ENCODE data around the gene ARHGAP18.

The ARHGAP18 gene

DNA sequence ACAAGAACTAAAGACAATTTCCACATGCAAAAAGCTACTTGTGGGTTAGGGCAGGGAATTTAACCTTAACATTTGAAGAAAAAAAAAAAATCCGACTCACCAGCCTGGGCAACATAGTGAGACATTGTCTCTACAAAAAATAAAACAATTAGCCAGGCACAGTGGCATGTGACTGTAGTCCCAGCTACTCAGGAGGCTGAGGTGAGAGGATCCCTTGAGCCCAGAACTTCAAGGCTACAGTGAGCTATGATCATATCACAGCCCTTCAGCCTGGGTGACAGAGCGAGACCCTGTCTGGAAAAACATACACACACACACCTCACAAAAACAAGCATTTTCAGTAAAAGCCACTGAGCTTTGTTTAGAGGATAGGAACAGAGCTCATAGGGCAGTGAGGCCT, 56.2 kb downstream of the ARHGAP18 start:
- Histone ChIP-seq H3K4me1 (ENCODE audit: control insufficient read depth, insufficient read depth, low read length) (no peaks in the 10 kb centered on the region), H3K9ac (ENCODE audit: low read length) (no peak overlapping the region), H3K36me3 (ENCODE audit: control insufficient read depth, insufficient read depth, low read length) (no peaks in the 10 kb centered on the region), H3K4me3 (ENCODE audit: low read depth, low read length) (no peak overlapping the region), H3K9me3 (ENCODE audit: control insufficient read depth, insufficient read depth, low read depth, low read length) (no peaks in the 10 kb centered on the region), H3K27ac (ENCODE audit: low read depth, low read length) (no peak overlapping the region), H3K27me3 (ENCODE audit: control insufficient read depth, insufficient read depth, low read length) (no peaks in the 10 kb centered on the region)

DNA sequence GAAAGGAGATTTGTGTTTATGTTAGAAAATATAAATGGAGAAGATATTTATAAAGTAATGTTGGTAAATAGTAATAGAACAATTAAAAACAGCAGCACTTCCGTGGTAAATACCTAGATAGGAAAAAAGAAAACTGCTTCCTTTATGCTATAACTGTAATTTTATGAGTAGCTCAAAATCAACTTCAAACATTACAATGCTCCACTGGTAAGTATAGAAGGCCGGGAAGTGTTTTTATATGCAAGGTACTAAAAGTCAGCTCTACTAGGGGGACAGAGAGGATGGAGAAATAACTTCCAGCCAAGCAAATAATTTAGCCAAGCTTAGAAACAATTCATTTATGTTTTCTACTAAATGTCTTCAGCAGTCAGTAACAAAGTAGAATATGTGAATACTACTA, 56.7 kb downstream of the ARHGAP18 start:
- no peaks in the 10 kb centered on the region for H3K9me3 ChIP-seq (ENCODE audit: control insufficient read depth, insufficient read depth, low read depth, low read length)
- H3K4me3 ChIP-seq (ENCODE audit: low read depth, low read length), result no peak overlapping the region
- H3K27me3 ChIP-seq (ENCODE audit: control insufficient read depth, insufficient read depth, low read length), result no peaks in the 10 kb centered on the region
- H3K27ac ChIP-seq (ENCODE audit: low read depth, low read length), result no peak overlapping the region
- H3K9ac ChIP-seq (ENCODE audit: low read length), result no peak overlapping the region
- H3K4me1 ChIP-seq (ENCODE audit: control insufficient read depth, insufficient read depth, low read length), result no peaks in the 10 kb centered on the region
- H3K36me3 ChIP-seq (ENCODE audit: control insufficient read depth, insufficient read depth, low read length), result no peaks in the 10 kb centered on the region

DNA sequence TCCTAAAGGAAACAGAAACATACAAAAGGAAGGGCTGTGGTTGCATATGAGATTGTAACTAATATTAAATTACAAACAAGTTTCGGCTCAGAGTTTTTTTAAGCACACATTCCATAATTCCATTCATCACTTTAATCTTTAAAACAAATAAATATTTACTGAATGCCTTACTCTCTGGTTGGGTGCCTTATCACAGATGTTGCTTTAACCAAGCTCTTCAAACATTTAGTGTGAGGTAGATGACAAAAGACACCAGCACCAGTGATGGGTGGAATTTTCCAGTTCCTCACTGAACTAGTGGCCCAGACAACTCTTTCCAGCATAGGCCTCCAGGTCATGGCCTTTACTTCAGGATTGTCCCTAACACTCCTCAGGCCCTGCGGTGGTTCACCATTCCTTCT, 58.7 kb downstream of the ARHGAP18 start:
- Histone ChIP-seq H3K9ac (ENCODE audit: low read length) (no peak overlapping the region), H3K27me3 (ENCODE audit: control insufficient read depth, insufficient read depth, low read length) (no peaks in the 10 kb centered on the region), H3K36me3 (ENCODE audit: control insufficient read depth, insufficient read depth, low read length) (no peaks in the 10 kb centered on the region), H3K4me1 (ENCODE audit: control insufficient read depth, insufficient read depth, low read length) (no peaks in the 10 kb centered on the region), H3K4me3 (ENCODE audit: low read depth, low read length) (no peak overlapping the region), H3K27ac (ENCODE audit: low read depth, low read length) (no peak overlapping the region), H3K9me3 (ENCODE audit: control insufficient read depth, insufficient read depth, low read depth, low read length) (no peaks in the 10 kb centered on the region)

DNA sequence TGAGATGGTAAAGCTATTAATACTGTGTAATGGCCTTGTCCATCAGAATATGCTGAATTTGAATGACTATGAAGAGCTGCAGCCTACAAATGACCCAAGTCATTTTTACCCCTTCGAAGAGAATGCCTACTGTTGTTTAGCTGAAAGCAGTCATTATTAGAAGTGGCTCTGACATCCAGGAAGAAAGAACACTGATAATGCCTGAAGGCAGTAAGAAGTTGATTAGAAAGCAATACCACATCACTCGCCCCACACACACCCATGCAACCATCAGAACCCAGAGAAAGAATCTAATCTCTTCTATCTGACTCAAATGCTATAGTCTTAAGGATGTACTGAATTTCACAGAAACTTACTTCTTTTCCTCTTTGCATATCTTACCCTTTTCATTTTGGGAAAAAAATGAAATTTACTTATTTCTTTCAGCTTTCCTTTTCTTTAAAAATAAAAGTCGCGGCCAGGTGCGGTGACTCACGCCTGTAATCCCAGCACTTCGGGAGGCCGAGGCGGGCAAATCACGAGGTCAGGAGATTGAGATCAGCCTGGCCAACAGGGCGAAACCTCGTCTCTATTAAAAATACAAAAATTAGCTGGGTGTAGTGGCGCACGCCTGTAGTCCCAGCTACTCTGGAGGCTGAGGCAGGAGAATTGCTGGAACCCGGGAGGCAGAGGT, 61.0 kb downstream of the ARHGAP18 start:
- Histone ChIP-seq H3K36me3 (ENCODE audit: control insufficient read depth, insufficient read depth, low read length) (no peaks in the 10 kb centered on the region), H3K4me1 (ENCODE audit: control insufficient read depth, insufficient read depth, low read length) (peaks cover 21% of the 10 kb centered on the region), H3K27me3 (ENCODE audit: control insufficient read depth, insufficient read depth, low read length) (no peaks in the 10 kb centered on the region), H3K9ac (ENCODE audit: low read length) (no peak overlapping the region), H3K4me3 (ENCODE audit: low read depth, low read length) (no peak overlapping the region), H3K9me3 (ENCODE audit: control insufficient read depth, insufficient read depth, low read depth, low read length) (no peaks in the 10 kb centered on the region), H3K27ac (ENCODE audit: low read depth, low read length) (no peak overlapping the region)

DNA sequence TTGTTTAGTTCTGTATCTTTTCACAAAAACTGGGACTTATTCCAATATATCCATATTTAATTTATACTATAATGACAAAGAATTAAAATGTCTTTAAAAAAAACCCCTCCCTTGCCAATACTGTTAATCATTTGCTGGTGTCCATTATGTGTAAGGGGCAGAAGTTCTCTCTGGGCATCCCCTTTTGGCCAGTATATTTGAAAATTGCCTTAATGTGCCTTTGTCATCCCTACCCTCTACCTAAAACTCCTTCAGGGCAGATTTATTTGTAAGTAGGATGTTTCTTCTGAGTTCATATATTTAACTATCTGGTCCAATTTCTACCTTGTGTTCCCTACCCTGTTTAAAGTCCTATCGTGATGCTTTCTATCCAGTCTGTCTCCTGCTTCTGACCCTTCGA, 62.9 kb downstream of the ARHGAP18 start:
- Histone ChIP-seq H3K27me3 (ENCODE audit: control insufficient read depth, insufficient read depth, low read length) (no peaks in the 10 kb centered on the region), H3K9me3 (ENCODE audit: control insufficient read depth, insufficient read depth, low read depth, low read length) (no peaks in the 10 kb centered on the region), H3K27ac (ENCODE audit: low read depth, low read length) (no peak overlapping the region), H3K4me1 (ENCODE audit: control insufficient read depth, insufficient read depth, low read length) (peaks cover 28% of the 10 kb centered on the region), H3K36me3 (ENCODE audit: control insufficient read depth, insufficient read depth, low read length) (no peaks in the 10 kb centered on the region), H3K9ac (ENCODE audit: low read length) (no peak overlapping the region), H3K4me3 (ENCODE audit: low read depth, low read length) (no peak overlapping the region)

DNA sequence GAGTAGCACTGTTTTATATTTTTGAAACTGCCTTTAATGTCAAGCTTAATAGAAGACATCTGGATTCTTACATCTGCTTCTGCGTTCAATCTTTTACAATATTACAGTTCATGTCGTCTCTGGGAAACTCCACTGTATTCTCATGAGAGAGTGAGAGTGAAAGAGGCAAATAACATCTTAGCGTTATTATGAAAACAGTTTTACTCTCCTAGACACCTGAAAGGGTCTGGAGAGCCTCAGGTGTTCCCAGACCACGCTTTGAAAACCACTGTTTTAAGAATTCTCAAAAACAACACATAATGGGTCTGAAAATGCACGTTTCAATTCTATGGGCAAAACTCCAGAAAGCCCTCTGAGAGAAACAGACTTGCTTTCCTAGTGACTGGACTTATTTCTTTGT, 63.3 kb downstream of the ARHGAP18 start:
- Histone ChIP-seq H3K9ac (ENCODE audit: low read length) (no peak overlapping the region), H3K27me3 (ENCODE audit: control insufficient read depth, insufficient read depth, low read length) (no peaks in the 10 kb centered on the region), H3K27ac (ENCODE audit: low read depth, low read length) (no peak overlapping the region), H3K4me1 (ENCODE audit: control insufficient read depth, insufficient read depth, low read length) (peaks cover 28% of the 10 kb centered on the region), H3K4me3 (ENCODE audit: low read depth, low read length) (no peak overlapping the region), H3K36me3 (ENCODE audit: control insufficient read depth, insufficient read depth, low read length) (no peaks in the 10 kb centered on the region), H3K9me3 (ENCODE audit: control insufficient read depth, insufficient read depth, low read depth, low read length) (no peaks in the 10 kb centered on the region)

DNA sequence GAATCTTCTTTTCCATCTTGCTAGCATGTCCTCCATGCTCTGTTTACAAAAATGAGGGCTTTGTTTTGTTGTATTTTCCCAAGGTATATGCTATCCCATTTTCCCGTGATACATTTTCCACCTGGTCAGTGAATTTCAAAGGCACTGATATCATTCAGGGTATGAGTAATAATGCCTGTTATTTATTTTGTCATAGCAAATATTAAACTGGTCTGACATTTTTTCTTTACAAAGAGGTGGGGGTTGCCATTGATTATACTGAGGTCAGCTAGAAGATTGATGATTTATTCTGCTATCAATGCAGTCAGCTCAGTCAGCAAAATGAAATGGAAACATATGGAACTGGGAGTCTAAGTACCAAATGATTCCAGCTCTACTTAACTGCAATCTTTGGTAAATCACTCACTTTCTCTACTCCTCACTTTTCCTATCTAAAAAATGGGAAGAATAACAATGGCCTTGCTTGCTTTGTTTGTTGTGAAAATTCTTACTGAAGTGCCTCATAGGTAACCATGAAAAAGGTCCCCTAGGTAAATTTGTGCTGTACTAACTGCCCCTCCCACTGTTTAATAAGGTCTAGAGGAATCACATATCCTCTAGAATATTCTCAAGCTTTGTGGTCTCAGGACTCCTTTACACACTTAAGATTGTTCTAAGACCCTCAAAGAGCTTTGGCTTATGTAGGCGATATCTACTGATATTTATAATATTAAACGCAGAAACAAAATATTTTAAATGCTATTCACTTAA, 64.0 kb downstream of the ARHGAP18 start:
- Histone ChIP-seq H3K9me3 (ENCODE audit: control insufficient read depth, insufficient read depth, low read depth, low read length) (no peaks in the 10 kb centered on the region), H3K4me1 (ENCODE audit: control insufficient read depth, insufficient read depth, low read length) (peaks cover 28% of the 10 kb centered on the region), H3K4me3 (ENCODE audit: low read depth, low read length) (no peak overlapping the region), H3K27ac (ENCODE audit: low read depth, low read length) (no peak overlapping the region), H3K9ac (ENCODE audit: low read length) (no peak overlapping the region), H3K27me3 (ENCODE audit: control insufficient read depth, insufficient read depth, low read length) (no peaks in the 10 kb centered on the region), H3K36me3 (ENCODE audit: control insufficient read depth, insufficient read depth, low read length) (no peaks in the 10 kb centered on the region)

DNA sequence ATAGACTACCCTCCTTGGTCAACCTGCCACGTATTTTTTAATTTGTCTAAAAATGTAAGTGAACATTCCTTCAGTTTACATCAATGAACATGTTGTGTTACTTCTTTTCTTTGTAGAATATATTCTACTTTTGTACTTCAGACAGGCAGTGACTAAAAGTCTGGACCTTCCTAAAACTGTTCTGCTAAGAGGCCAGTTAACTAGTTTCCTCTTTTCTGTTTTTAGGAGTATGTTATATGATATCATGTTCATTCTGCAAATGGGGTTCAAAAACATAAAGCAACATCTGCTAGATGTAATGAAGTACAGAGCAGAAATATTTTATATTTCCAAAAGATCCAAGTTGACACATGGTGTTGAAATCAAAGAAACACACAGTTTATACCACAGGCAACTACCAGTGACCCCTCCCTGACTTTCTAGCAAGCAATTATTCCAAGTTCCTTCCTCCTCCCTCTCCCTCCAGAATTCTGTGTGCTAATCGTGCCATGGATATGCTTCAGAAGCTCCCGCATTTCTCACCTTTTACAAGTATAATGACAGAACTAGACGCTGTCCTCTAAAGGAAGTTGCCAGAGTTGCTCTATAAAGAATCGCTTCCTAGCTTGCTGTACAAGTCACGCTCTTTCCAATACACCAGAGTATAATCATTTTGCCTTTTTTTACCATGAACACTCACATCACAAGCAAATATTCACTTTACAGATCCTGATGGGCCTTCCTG, 64.7 kb downstream of the ARHGAP18 start:
- Histone ChIP-seq H3K4me1 (ENCODE audit: control insufficient read depth, insufficient read depth, low read length) (peaks cover 28% of the 10 kb centered on the region), H3K9ac (ENCODE audit: low read length) (no peak overlapping the region), H3K9me3 (ENCODE audit: control insufficient read depth, insufficient read depth, low read depth, low read length) (no peaks in the 10 kb centered on the region), H3K27me3 (ENCODE audit: control insufficient read depth, insufficient read depth, low read length) (no peaks in the 10 kb centered on the region), H3K27ac (ENCODE audit: low read depth, low read length) (no peak overlapping the region; the same call in 1 of the 2 replicates), H3K4me3 (ENCODE audit: low read depth, low read length) (no peak overlapping the region), H3K36me3 (ENCODE audit: control insufficient read depth, insufficient read depth, low read length) (no peaks in the 10 kb centered on the region)

DNA sequence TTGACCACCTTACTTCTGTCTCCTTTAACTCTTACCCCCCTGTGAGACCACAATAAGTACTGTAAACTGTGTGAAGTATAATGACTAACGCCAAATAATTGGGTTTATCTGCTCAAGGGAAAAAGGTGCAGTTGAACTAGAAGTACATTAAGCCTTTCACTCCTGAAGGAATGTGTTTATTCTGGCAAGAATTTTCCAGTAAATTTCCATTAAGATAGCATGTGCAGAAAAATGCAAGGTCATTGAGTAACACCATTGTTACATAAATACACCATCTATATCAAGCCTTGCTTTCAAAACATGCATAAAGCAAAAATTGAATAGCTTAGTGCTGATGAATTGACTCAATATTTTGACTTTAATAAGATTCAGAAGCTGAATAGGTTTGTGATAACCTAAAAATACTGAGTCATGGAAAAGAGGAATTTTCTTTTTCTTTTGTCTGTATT, 65.4 kb downstream of the ARHGAP18 start:
- H3K9ac ChIP-seq (ENCODE audit: low read length), result no peak overlapping the region
- H3K9me3 ChIP-seq (ENCODE audit: control insufficient read depth, insufficient read depth, low read depth, low read length), result no peaks in the 10 kb centered on the region
- H3K36me3 ChIP-seq (ENCODE audit: control insufficient read depth, insufficient read depth, low read length), result no peaks in the 10 kb centered on the region
- no peak overlapping the region for H3K4me3 ChIP-seq (ENCODE audit: low read depth, low read length)
- no peak overlapping the region; the same call in 1 of the 2 replicates for H3K27ac ChIP-seq (ENCODE audit: low read depth, low read length)
- H3K4me1 ChIP-seq (ENCODE audit: control insufficient read depth, insufficient read depth, low read length), result peaks cover 28% of the 10 kb centered on the region
- no peaks in the 10 kb centered on the region for H3K27me3 ChIP-seq (ENCODE audit: control insufficient read depth, insufficient read depth, low read length)

DNA sequence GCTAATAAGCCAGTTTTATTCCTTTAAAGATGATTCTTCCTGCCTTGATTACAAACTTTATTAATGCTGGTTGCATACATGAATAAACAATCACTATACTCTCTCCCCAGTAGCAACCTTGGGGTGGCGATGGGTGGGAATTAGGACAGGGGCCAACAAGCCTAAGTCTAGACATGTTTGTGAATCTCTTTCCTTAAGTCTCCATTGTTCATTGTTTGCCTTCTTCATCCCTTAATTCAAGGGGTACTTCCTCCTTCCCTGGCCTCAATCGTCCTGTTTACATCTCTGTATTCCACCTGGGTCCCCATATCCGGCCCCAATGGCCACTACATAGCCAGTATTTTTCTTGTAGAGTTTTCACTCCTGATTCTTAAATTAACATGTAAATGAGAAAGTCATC, 66.0 kb downstream of the ARHGAP18 start:
- no peak overlapping the region for H3K4me3 ChIP-seq (ENCODE audit: low read depth, low read length)
- H3K27me3 ChIP-seq (ENCODE audit: control insufficient read depth, insufficient read depth, low read length), result no peaks in the 10 kb centered on the region
- no peak overlapping the region for H3K9ac ChIP-seq (ENCODE audit: low read length)
- H3K9me3 ChIP-seq (ENCODE audit: control insufficient read depth, insufficient read depth, low read depth, low read length), result no peaks in the 10 kb centered on the region
- peaks cover 28% of the 10 kb centered on the region for H3K4me1 ChIP-seq (ENCODE audit: control insufficient read depth, insufficient read depth, low read length)
- H3K27ac ChIP-seq (ENCODE audit: low read depth, low read length), result no peak overlapping the region
- H3K36me3 ChIP-seq (ENCODE audit: control insufficient read depth, insufficient read depth, low read length), result no peaks in the 10 kb centered on the region

DNA sequence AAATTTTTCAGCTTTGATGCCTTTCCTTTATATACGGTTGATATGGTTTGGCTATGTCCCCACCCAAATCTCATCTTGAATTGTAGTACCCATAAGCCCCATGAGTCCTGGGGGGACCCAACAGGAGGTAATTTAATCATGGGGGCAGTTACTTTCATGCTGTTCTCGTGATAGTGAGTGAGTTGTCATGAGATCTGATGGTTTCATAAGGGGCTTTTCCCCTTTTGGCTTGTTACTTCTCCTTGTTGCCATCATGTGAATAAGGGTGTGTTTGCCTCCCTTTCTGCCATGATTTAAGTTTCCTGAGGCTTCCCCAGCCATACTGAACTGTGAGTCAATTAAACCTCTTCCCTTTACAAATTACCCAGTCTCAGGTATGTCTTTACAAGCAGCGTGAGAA, 66.8 kb downstream of the ARHGAP18 start:
- H3K27me3 ChIP-seq (ENCODE audit: control insufficient read depth, insufficient read depth, low read length), result no peaks in the 10 kb centered on the region
- H3K36me3 ChIP-seq (ENCODE audit: control insufficient read depth, insufficient read depth, low read length), result no peaks in the 10 kb centered on the region
- no peak overlapping the region for H3K27ac ChIP-seq (ENCODE audit: low read depth, low read length)
- no peak overlapping the region for H3K9ac ChIP-seq (ENCODE audit: low read length)
- H3K9me3 ChIP-seq (ENCODE audit: control insufficient read depth, insufficient read depth, low read depth, low read length), result no peaks in the 10 kb centered on the region
- peaks cover 29% of the 10 kb centered on the region for H3K4me1 ChIP-seq (ENCODE audit: control insufficient read depth, insufficient read depth, low read length)
- H3K4me3 ChIP-seq (ENCODE audit: low read depth, low read length), result no peak overlapping the region
